IPS-NIHi11 (cell line): ENCODE data around the gene SH2B2.
"Not testable (repeated sequence)": the region's sequence is repeated elsewhere in the genome, so short reads cannot be mapped to it uniquely, and the experiment has no call there.

ENCODE experiments used
- DNase-seq: peaks from one replicate; pipeline ENCODE4 v3.0.0; 2012; ENCODE audit warnings: mixed read lengths, low spot score

The SH2B2 gene

GRCh38 chr7:102287111-102287980 is 678 bp downstream of the SH2B2 start:
- DNase-seq: peak; percentile 50

GRCh38 chr7:102287981-102288278 is 1.3 kb downstream of the SH2B2 start:
- DNase-seq: no peak

GRCh38 chr7:102288285-102288930 is 1.7 kb downstream of the SH2B2 start:
- DNase-seq: no peak

- DNase-seq: no peak
These were observed 2.4 kb downstream of the SH2B2 start for GRCh38 chr7:102289057-102289456.

GRCh38 chr7:102291056-102291915 is 4.6 kb downstream of the SH2B2 start:
- DNase-seq: no peak

GRCh38 chr7:102291916-102292267 is 5.2 kb downstream of the SH2B2 start:
- DNase-seq: no peak

- DNase-seq: peak; percentile 85
These were observed 6.4 kb downstream of the SH2B2 start for GRCh38 chr7:102292813-102293798.

GRCh38 chr7:102294589-102294988 is 7.9 kb downstream of the SH2B2 start:
- DNase-seq: no peak

- no peak for DNase-seq
These were observed 8.9 kb downstream of the SH2B2 start for GRCh38 chr7:102295346-102296178.

GRCh38 chr7:102296179-102296438 is 9.4 kb downstream of the SH2B2 start:
- no peak for DNase-seq

- DNase-seq: no peak
These were observed 9.8 kb downstream of the SH2B2 start for GRCh38 chr7:102296514-102296913.

GRCh38 chr7:102297487-102298218 is 11.0 kb downstream of the SH2B2 start:
- DNase-seq: no peak

GRCh38 chr7:102300643-102301221 is 14.1 kb downstream of the SH2B2 start:
- peak; percentile 85 for DNase-seq

- not testable (repeated sequence) for DNase-seq
These were observed 14.7 kb downstream of the SH2B2 start for GRCh38 chr7:102301367-102301766.

GRCh38 chr7:102302025-102302424 is 15.4 kb downstream of the SH2B2 start:
- DNase-seq: no peak

- no peak for DNase-seq
These were observed 17.2 kb downstream of the SH2B2 start for GRCh38 chr7:102303669-102304422.

GRCh38 chr7:102304668-102305067 is 18.0 kb downstream of the SH2B2 start:
- DNase-seq: no peak

- DNase-seq: no peak
These were observed 19.0 kb downstream of the SH2B2 start for GRCh38 chr7:102305414-102306268.
